Neural cell (in vitro differentiated cells): Measurements from ENCODE around the gene ACR. TPM values are rescaled to one million over a fixed set of nuclear protein-coding genes. Genes with fewer than 3 reads are reported as not detected.

ENCODE experiments used
- H2AFZ ChIP-seq: fragments of 200-600, 300-800 bp; sonication (generic), shearing (Covaris generic); 2 replicates; pipeline ENCODE4 v1.6.0; 2014; ENCODE audit warnings: low read depth, mild to moderate bottlenecking, antibody characterized with exemption, low read length, moderate library complexity
- H3F3A ChIP-seq: fragments of 200-600 bp; shearing (Covaris generic); 2 replicates; pipeline ENCODE4 v1.6.1; 2016; ENCODE audit warnings: mild to moderate bottlenecking, moderate library complexity, mixed read lengths, antibody characterized with exemption, low read length; ENCODE audit not compliant: insufficient read depth, poor library complexity, severe bottlenecking
- H3K27ac ChIP-seq: fragments of 200-600, 300-800 bp; sonication (generic), shearing (Covaris generic); 2 replicates; pipeline ENCODE4 v1.5.1; 2014; ENCODE audit warnings: mild to moderate bottlenecking, low read length, moderate library complexity
- H3K27me3 ChIP-seq: fragments of 300-800, 200-600 bp; sonication (generic), shearing (Covaris generic); 2 replicates; pipeline ENCODE4 v1.6.0; 2014; ENCODE audit warnings: mild to moderate bottlenecking, low read depth, low read length, moderate library complexity; ENCODE audit not compliant: insufficient read depth
- H3K36me3 ChIP-seq: fragments of 300-800, 200-600 bp; sonication (generic), shearing (Covaris generic); 2 replicates; pipeline ENCODE4 v1.5.1; 2014; ENCODE audit warnings: mild to moderate bottlenecking, antibody characterized with exemption, low read length, moderate library complexity; ENCODE audit not compliant: insufficient read depth
- H3K4me2 ChIP-seq: fragments of 300-800, 200-600 bp; sonication (generic), shearing (Covaris generic); 2 replicates; pipeline ENCODE4 v1.6.0; 2014; ENCODE audit warnings: mild to moderate bottlenecking, low read length
- H3K4me3 ChIP-seq: fragments of 300-800, 200-600 bp; sonication (generic), shearing (Covaris generic); 2 replicates; pipeline ENCODE4 v1.5.1; 2014; ENCODE audit warnings: mild to moderate bottlenecking, low read length, moderate library complexity
- H3K79me2 ChIP-seq: fragments of 200-600 bp; shearing (Covaris generic); replicated peaks from 2 replicates; pipeline ENCODE4 v1.6.0; 2014; ENCODE audit warnings: mild to moderate bottlenecking, low read length, moderate library complexity; ENCODE audit not compliant: insufficient read depth
- H3K9ac ChIP-seq: fragments of 300-800, 200-600 bp; sonication (generic), shearing (Covaris generic); 2 replicates; pipeline ENCODE4 v1.6.1; 2016; ENCODE audit warnings: mild to moderate bottlenecking, low read length, mixed read lengths
- H3K9me2 ChIP-seq: fragments of 200-600 bp; shearing (Covaris generic); 2 replicates; pipeline ENCODE4 v1.6.1; 2016; ENCODE audit warnings: mild to moderate bottlenecking, low read length, mixed read lengths; ENCODE audit not compliant: insufficient read depth
- H3K9me3 ChIP-seq: fragments of 200-600, 300-800 bp; sonication (generic), shearing (Covaris generic); 2 replicates; pipeline ENCODE4 v1.6.1; 2016; ENCODE audit warnings: mild to moderate bottlenecking, mixed run types, low read length, moderate library complexity, mixed read lengths
- H4K20me1 ChIP-seq: fragments of 200-600 bp; shearing (Covaris generic); 2 replicates; pipeline ENCODE4 v1.6.1; 2016; ENCODE audit warnings: mild to moderate bottlenecking, mixed run types; ENCODE audit not compliant: insufficient read depth
- CTCF ChIP-seq: fragments of 450-650 bp; IDR thresholded peaks from 2 replicates; pipeline ENCODE4 v1.5.1; 2014; ENCODE audit warnings: antibody characterized with exemption, mild to moderate bottlenecking, moderate library complexity; ENCODE audit not compliant: poor library complexity, severe bottlenecking
- EP300 ChIP-seq: fragments of 450-650 bp; conservative IDR thresholded peaks from 2 replicates; pipeline ENCODE4 v1.6.1; 2014; ENCODE audit warnings: antibody characterized with exemption, mild to moderate bottlenecking, moderate library complexity; ENCODE audit not compliant: poor library complexity, severe bottlenecking
- EZH2 ChIP-seq: fragments of 200-600, 300-800 bp; shearing (Covaris generic), sonication (generic); IDR thresholded peaks from 2 replicates; pipeline ENCODE4 v1.6.1; 2014; ENCODE audit warnings: antibody characterized with exemption, low read length, borderline replicate concordance, mild to moderate bottlenecking; ENCODE audit not compliant: insufficient read depth, poor library complexity, severe bottlenecking
- MXI1 ChIP-seq: fragments of 450-650 bp; conservative IDR thresholded peaks from 2 replicates; pipeline ENCODE4 v1.6.1; 2014; ENCODE audit warnings: antibody characterized with exemption, mild to moderate bottlenecking; ENCODE audit not compliant: poor library complexity, severe bottlenecking
- POLR2AphosphoS5 ChIP-seq: IDR thresholded peaks from 2 replicates; pipeline ENCODE4 v1.6.1; 2012
- RAD21 ChIP-seq: fragments of 450-650 bp; conservative IDR thresholded peaks from 2 replicates; pipeline ENCODE4 v1.6.1; 2014; ENCODE audit warnings: antibody characterized with exemption, mild to moderate bottlenecking, moderate library complexity
- REST ChIP-seq: IDR thresholded peaks from 2 replicates; pipeline ENCODE4 v1.6.1; 2012; ENCODE audit warnings: borderline replicate concordance
- SMC3 ChIP-seq: fragments of 450-650 bp; conservative IDR thresholded peaks from 2 replicates; pipeline ENCODE4 v1.6.1; 2014; ENCODE audit warnings: antibody characterized with exemption, mild to moderate bottlenecking, moderate library complexity; ENCODE audit not compliant: poor library complexity
- TAF1 ChIP-seq: IDR thresholded peaks from 2 replicates; pipeline ENCODE4 v1.6.1; 2012; ENCODE audit warnings: low read depth
- polyA plus RNA-seq: library from polyadenylated mRNA; depleted of rRNA; stranded (reverse); fragments of >200 nt; gene quantifications from 2 replicates; pipeline ENCODE4 v1.2.3, GENCODE V29; 2014

The ACR gene
- polyA plus RNA-seq, 1 donor from 2014 or later: not detected

- H3K79me2 ChIP-seq: peaks cover 9% of the 10 kb centered on the region
- H3K27ac ChIP-seq: no peak overlapping the region
- H3K36me3 ChIP-seq: peaks cover 9% of the 10 kb centered on the region
- no peak overlapping the region for H2AFZ ChIP-seq
- H3K27me3 ChIP-seq: no peaks in the 10 kb centered on the region
- H4K20me1 ChIP-seq: no peaks in the 10 kb centered on the region
- H3F3A ChIP-seq: no peaks in the 10 kb centered on the region
- H3K9me2 ChIP-seq: no peaks in the 10 kb centered on the region
- H3K4me3 ChIP-seq: no peak overlapping the region
- no peak overlapping the region for H3K9ac ChIP-seq
- H3K9me3 ChIP-seq: no peaks in the 10 kb centered on the region
- H3K4me2 ChIP-seq: no peak overlapping the region
- no peak for TF ChIP-seq SMC3
- no peak for TF ChIP-seq MXI1
- no peak for TF ChIP-seq EP300
- no peak for TF ChIP-seq CTCF
- no peak for TF ChIP-seq RAD21
- no peak for TF ChIP-seq REST
- TF ChIP-seq POLR2AphosphoS5: no peak
- TF ChIP-seq EZH2: no peak
- no peak for TF ChIP-seq TAF1
These were observed 27.8 kb upstream of the ACR start for GRCh38 chr22:50710221-50710620.

GRCh38 chr22:50710886-50711285 is 27.1 kb upstream of the ACR start:
- Histone ChIP-seq H3K4me2 (no peak overlapping the region), H3K4me3 (no peak overlapping the region), H3K9me3 (no peaks in the 10 kb centered on the region), H3K27ac (no peak overlapping the region), H3K27me3 (no peaks in the 10 kb centered on the region), H3K36me3 (peaks cover 9% of the 10 kb centered on the region), H2AFZ (no peak overlapping the region), H4K20me1 (no peaks in the 10 kb centered on the region), H3K79me2 (peaks cover 7% of the 10 kb centered on the region), H3K9ac (no peak overlapping the region), H3F3A (no peaks in the 10 kb centered on the region), H3K9me2 (no peaks in the 10 kb centered on the region)
- no peak for TF ChIP-seq TAF1
- peak; percentile 9 for TF ChIP-seq POLR2AphosphoS5
